H9 (cell line): ENCODE results near the gene LSM3. TPM values are rescaled to one million over a fixed set of nuclear protein-coding genes. Genes with fewer than 3 reads are reported as not detected.

Source experiments
- DNase-seq: peaks from one replicate; pipeline ENCODE4 v3.0.0-alpha.2; 2017
- H2AFZ ChIP-seq: one replicate; pipeline ENCODE4 v1.6.1; 2013; ENCODE audit warnings: mild to moderate bottlenecking, low read length, control low read depth, moderate library complexity
- H2AK5ac ChIP-seq: 2 replicates; pipeline ENCODE4 v1.6.1; 2013; ENCODE audit warnings: low read length, control low read depth, mixed read lengths; ENCODE audit not compliant: insufficient read length
- H2BK120ac ChIP-seq: one replicate; pipeline ENCODE4 v1.6.1; 2013; ENCODE audit warnings: low read depth, mild to moderate bottlenecking, low read length, control low read depth, inconsistent platforms; ENCODE audit not compliant: poor library complexity, severe bottlenecking
- H2BK12ac ChIP-seq: 2 replicates; pipeline ENCODE4 v1.6.1; 2013; ENCODE audit warnings: low read length, control low read depth, mixed read lengths, low read depth; ENCODE audit not compliant: insufficient read length
- H2BK15ac ChIP-seq: 2 replicates; pipeline ENCODE4 v1.6.1; 2013; ENCODE audit warnings: low read depth, low read length, control low read depth
- H2BK20ac ChIP-seq: one replicate; pipeline ENCODE4 v1.6.1; 2013; ENCODE audit warnings: low read depth, mild to moderate bottlenecking, low read length, control low read depth, inconsistent platforms; ENCODE audit not compliant: poor library complexity, severe bottlenecking
- H2BK5ac ChIP-seq: 2 replicates; pipeline ENCODE4 v1.6.1; 2013; ENCODE audit warnings: low read length, control low read depth, mixed read lengths; ENCODE audit not compliant: insufficient read length
- H3K14ac ChIP-seq: 2 replicates; pipeline ENCODE4 v1.6.1; 2013; ENCODE audit warnings: low read length, control low read depth; ENCODE audit not compliant: insufficient read depth
- H3K18ac ChIP-seq: 2 replicates; pipeline ENCODE4 v1.6.1; 2013; ENCODE audit warnings: low read depth, mild to moderate bottlenecking, mixed read lengths, low read length, control low read depth; ENCODE audit not compliant: insufficient read length
- H3K23ac ChIP-seq: 2 replicates; pipeline ENCODE4 v1.6.1; 2013; ENCODE audit warnings: low read length, control low read depth, mixed read lengths, low read depth; ENCODE audit not compliant: insufficient read length
- H3K23me2 ChIP-seq: 2 replicates; pipeline ENCODE4 v1.6.1; 2013; ENCODE audit warnings: low read depth, mild to moderate bottlenecking, mixed read lengths, low read length, control low read depth; ENCODE audit not compliant: insufficient read length, poor library complexity, severe bottlenecking
- H3K27ac ChIP-seq: 2 replicates; pipeline ENCODE4 v1.5.1; 2013; ENCODE audit warnings: low read length, control low read depth, mixed read lengths, low read depth; ENCODE audit not compliant: insufficient read length
- H3K27me3 ChIP-seq: 2 replicates; pipeline ENCODE4 v1.6.1; 2013; ENCODE audit warnings: low read length, control low read depth, inconsistent platforms; ENCODE audit not compliant: insufficient read depth
- H3K4ac ChIP-seq: 2 replicates; pipeline ENCODE4 v1.6.1; 2013; ENCODE audit warnings: low read depth, mild to moderate bottlenecking, control low read depth, inconsistent platforms, low read length, moderate library complexity
- H3K4me1 ChIP-seq: 2 replicates; pipeline ENCODE4 v1.6.1; 2013; ENCODE audit warnings: low read length, control low read depth, inconsistent platforms; ENCODE audit not compliant: insufficient read depth
- H3K4me2 ChIP-seq: 2 replicates; pipeline ENCODE4 v1.6.1; 2013; ENCODE audit warnings: low read length, control low read depth, mixed read lengths; ENCODE audit not compliant: insufficient read length, insufficient read depth
- H3K56ac ChIP-seq: 2 replicates; pipeline ENCODE4 v1.6.1; 2013; ENCODE audit warnings: low read depth, mild to moderate bottlenecking, mixed read lengths, low read length, control low read depth; ENCODE audit not compliant: insufficient read length
- H3K79me1 ChIP-seq: 2 replicates; pipeline ENCODE4 v1.6.1; 2013; ENCODE audit warnings: low read depth, mild to moderate bottlenecking, moderate library complexity, low read length, control low read depth, inconsistent platforms; ENCODE audit not compliant: insufficient read depth, poor library complexity, severe bottlenecking
- H3K79me2 ChIP-seq: 2 replicates; pipeline ENCODE4 v1.6.1; 2013; ENCODE audit warnings: low read length, control low read depth, inconsistent platforms; ENCODE audit not compliant: insufficient read depth
- H3K9ac ChIP-seq: 2 replicates; pipeline ENCODE4 v1.6.1; 2013; ENCODE audit warnings: low read length, control low read depth, mixed read lengths; ENCODE audit not compliant: insufficient read length; ENCODE audit errors: extremely low read depth
- H3K9me3 ChIP-seq: one replicate; pipeline ENCODE4 v1.6.1; 2013; ENCODE audit warnings: low read depth, low read length, inconsistent platforms; ENCODE audit not compliant: control insufficient read depth
- H3T11ph ChIP-seq: one replicate; pipeline ENCODE4 v1.6.1; 2013; ENCODE audit warnings: mild to moderate bottlenecking, low read length, control low read depth, inconsistent platforms
- H4K20me1 ChIP-seq: one replicate; pipeline ENCODE4 v1.6.1; 2013; ENCODE audit not compliant: control insufficient read depth, insufficient read length, insufficient read depth
- H4K5ac ChIP-seq: 2 replicates; pipeline ENCODE4 v1.6.1; 2013; ENCODE audit warnings: low read depth, mild to moderate bottlenecking, mixed read lengths, low read length, control low read depth; ENCODE audit not compliant: insufficient read length
- H4K8ac ChIP-seq: replicated peaks from 2 replicates; pipeline ENCODE4 v1.6.1; 2013; ENCODE audit warnings: low read length, control low read depth, mixed read lengths, low read depth; ENCODE audit not compliant: insufficient read length
- H4K91ac ChIP-seq: 2 replicates; pipeline ENCODE4 v1.6.1; 2013; ENCODE audit warnings: low read depth, mild to moderate bottlenecking, moderate library complexity, mixed read lengths, low read length, control low read depth; ENCODE audit not compliant: insufficient read length
- H3K27ac Mint-ChIP-seq, 3 experiments: 2 replicates in 2 of 3; 3 replicates in 1 of 3; pipeline ENCODE4 v1.8.0; 2020 to 2021; ENCODE audit warnings: mixed read lengths in 3 of 3, mild to moderate bottlenecking in 1 of 3, moderate library complexity in 1 of 3
- H3K27me3 Mint-ChIP-seq: 2 replicates; pipeline ENCODE4 v1.8.0; 2021; ENCODE audit warnings: low read depth, mild to moderate bottlenecking, moderate library complexity, mixed read lengths
- H3K36me3 Mint-ChIP-seq, 3 experiments: 2 replicates in 2 of 3; 3 replicates in 1 of 3; pipeline ENCODE4 v1.8.0; 2020 to 2021; ENCODE audit warnings: low read depth in 3 of 3, mixed read lengths in 3 of 3; ENCODE audit not compliant: insufficient read depth in 1 of 3
- H3K4me1 Mint-ChIP-seq, 2 experiments: 2 replicates each; pipeline ENCODE4 v1.8.0; 2020; ENCODE audit warnings: mixed read lengths in 2 of 2
- H3K4me3 Mint-ChIP-seq, 2 experiments: 2 replicates in 1 of 2; 3 replicates in 1 of 2; pipeline ENCODE4 v1.8.0; 2020 to 2021; ENCODE audit warnings: mild to moderate bottlenecking in 2 of 2, mixed read lengths in 2 of 2, moderate library complexity in 1 of 2
- H3K9me3 Mint-ChIP-seq, 2 experiments: 2 replicates in 1 of 2; 3 replicates in 1 of 2; pipeline ENCODE4 v1.8.0; 2020; ENCODE audit warnings: mild to moderate bottlenecking in 2 of 2, mixed read lengths in 2 of 2, moderate library complexity in 1 of 2
- WGBS: extraction: QIAGEN DNeasy Blood & Tissue Kit; methylation state at CpG from one replicate; pipeline ENCODE4 v1.1.7; 2013; ENCODE audit warnings: missing lambda C conversion rate, low lambda C conversion rate, mixed read lengths; ENCODE audit not compliant: insufficient read length; ENCODE audit errors: extremely low coverage; 5-methylcytosine and 5-hydroxymethylcytosine counted together
- total RNA-seq: library from RNA; stranded (reverse); gene quantifications from 2 replicates; pipeline ENCODE4 v1.2.1, GENCODE V29; 2021
- TF ChIP-seq, protein P1 (sequence below): fragments of 200-600 bp; sonication (generic); conservative IDR thresholded peaks from 3 replicates; pipeline ENCODE4 v1.8.0; 2021; ENCODE audit warnings: antibody characterized with exemption, mild to moderate bottlenecking

LSM3 gene
- total RNA-seq, 1 experiment from 2014 or later = 24.4 TPM

- Histone ChIP-seq H3K4me1 (no peaks in the 10 kb centered on the region), H2BK12ac (no peak overlapping the region), H3K23ac (no peak overlapping the region), H2AK5ac (no peak overlapping the region), H3K4me2 (no peak overlapping the region), H2BK20ac (no peak overlapping the region), H3K14ac (no peak overlapping the region), H2BK5ac (no peak overlapping the region), H3T11ph (no peak overlapping the region), H4K8ac (no peak overlapping the region), H3K27me3 (no peaks in the 10 kb centered on the region; the same call in 1 of the 2 replicates), H3K79me2 (no peaks in the 10 kb centered on the region), H3K56ac (no peak overlapping the region), H4K91ac (no peak overlapping the region), H2BK15ac (no peak overlapping the region), H2AFZ (no peak overlapping the region), H3K79me1 (no peaks in the 10 kb centered on the region), H3K9me3 (no peaks in the 10 kb centered on the region), H3K4ac (no peak overlapping the region), H3K23me2 (no peaks in the 10 kb centered on the region), H4K5ac (no peak overlapping the region), H3K18ac (no peak overlapping the region), H2BK120ac (no peak overlapping the region), H4K20me1 (no peaks in the 10 kb centered on the region), H3K27ac (no peak overlapping the region), H3K9ac (no peak overlapping the region)
- no peak for DNase-seq
- H3K4me1 Mint-ChIP-seq = no peaks in the 10 kb centered on the region
- no peaks in the 10 kb centered on the region for H3K9me3 Mint-ChIP-seq
- WGBS = no CpG with 5 or more reads among the region's 4 CpGs
- peaks cover 17% of the 10 kb centered on the region for H3K27me3 Mint-ChIP-seq
- H3K4me3 Mint-ChIP-seq = no peak overlapping the region
- H3K36me3 Mint-ChIP-seq = no peaks in the 10 kb centered on the region
- H3K27ac Mint-ChIP-seq = no peak overlapping the region
- TF ChIP-seq, protein P1, sequence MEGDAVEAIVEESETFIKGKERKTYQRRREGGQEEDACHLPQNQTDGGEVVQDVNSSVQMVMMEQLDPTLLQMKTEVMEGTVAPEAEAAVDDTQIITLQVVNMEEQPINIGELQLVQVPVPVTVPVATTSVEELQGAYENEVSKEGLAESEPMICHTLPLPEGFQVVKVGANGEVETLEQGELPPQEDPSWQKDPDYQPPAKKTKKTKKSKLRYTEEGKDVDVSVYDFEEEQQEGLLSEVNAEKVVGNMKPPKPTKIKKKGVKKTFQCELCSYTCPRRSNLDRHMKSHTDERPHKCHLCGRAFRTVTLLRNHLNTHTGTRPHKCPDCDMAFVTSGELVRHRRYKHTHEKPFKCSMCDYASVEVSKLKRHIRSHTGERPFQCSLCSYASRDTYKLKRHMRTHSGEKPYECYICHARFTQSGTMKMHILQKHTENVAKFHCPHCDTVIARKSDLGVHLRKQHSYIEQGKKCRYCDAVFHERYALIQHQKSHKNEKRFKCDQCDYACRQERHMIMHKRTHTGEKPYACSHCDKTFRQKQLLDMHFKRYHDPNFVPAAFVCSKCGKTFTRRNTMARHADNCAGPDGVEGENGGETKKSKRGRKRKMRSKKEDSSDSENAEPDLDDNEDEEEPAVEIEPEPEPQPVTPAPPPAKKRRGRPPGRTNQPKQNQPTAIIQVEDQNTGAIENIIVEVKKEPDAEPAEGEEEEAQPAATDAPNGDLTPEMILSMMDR = no peak
Observed at GRCh38 chr3:14240366-14240765, 61.7 kb downstream of the LSM3 start.
